T47D (cell line): Measurements from ENCODE around the gene GCN1.

Experiments used
- DNase-seq, 2 experiments: peaks; one replicate each; pipeline versions ENCODE4 v3.0.0 to v3.0.0-alpha.2; 2011 to 2012; ENCODE audit warnings: low read depth in 1 of 2, low spot score in 1 of 2
- JUND ChIP-seq: IDR thresholded peaks from 2 replicates; pipeline ENCODE4 v1.6.1; 2012; ENCODE audit warnings: low read depth
- in situ Hi-C: cut with HindIII; loops from 2 replicates; pipeline ENCODE4 v1.10.0; 2016; ENCODE audit warnings: low sequenced_read_pairs, low pct_unique_long_range_greater_than_20kb

The GCN1 gene

DNA sequence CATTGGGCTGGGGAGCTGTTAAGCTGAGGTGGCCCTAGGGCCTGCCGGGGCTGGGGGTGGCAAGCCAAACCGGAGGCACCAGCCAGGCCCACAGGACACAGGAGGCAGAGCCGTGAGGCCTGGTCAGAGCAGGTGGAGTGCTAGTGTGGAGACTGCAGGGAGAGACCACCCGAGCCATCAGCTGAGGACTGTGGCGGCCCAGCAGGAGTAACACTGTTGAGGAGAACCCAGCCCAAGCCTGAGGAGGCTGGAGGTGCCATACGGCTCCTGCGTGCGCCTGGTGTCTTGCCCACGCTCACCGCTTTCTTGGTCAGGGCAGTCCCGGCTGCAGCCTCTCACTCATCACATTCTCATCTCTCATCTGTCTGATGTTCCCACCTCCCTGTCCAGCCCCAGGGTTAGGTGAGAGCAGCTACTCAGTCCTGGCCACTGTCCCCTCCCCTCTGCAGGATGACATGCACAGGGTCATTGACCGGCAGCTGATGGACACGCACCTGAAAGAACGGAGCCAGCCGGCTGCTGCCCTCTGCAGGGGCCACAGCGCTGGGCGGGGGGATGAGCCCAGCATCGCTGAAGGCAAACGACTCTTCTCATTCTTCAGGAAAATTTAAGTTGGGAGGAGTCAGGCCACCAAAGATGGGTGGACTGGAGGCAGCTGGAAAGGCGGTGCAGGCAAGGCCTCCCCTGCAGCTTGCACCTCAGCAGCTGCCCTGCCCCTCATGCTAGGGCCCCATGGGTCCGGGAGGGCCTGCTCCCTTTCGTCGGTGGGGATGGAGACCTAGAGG lies 101.8 kb downstream of the GCN1 start:
- no peak for TF ChIP-seq JUND
- in situ Hi-C loops, result no loop called here
- DNase-seq, result no peak

DNA sequence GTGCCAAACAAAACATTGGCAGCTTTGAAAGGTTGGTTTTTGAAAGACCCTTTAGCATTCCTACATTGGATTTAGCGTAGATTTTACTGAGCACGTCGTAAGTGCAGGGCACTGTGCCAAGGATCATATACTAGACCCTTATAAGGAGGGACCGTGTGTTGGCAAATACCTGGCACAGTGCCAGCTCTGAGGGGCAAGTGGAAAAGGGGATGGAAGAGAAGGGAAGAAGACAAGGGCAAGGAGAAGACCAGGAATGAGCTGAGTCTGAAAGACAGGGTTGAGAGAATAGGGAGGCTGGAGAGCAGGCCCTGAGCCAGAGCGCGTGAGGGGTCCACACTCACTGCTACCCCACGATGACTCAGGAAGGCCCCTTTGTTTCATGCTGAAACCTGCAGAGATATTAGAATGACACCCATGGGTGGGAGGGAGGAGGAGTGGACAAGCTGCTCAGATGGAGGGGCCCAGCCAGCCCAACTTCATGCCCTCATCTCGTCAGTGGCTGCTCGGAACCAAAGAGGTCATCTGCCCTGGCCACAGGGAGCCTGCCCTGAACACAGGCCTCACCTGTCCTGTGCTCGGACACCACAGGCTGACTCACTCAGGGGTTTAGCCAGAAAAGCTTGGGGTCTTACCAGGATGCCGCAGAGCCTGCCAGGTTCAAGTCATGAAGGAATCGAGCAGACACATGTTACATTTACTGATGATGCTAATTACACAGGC lies 103.0 kb downstream of the GCN1 start:
- DNase-seq, result no peak
- in situ Hi-C loops, result no loop called here
- no peak for TF ChIP-seq JUND

GRCh38 chr12:120090626-120091295 lies 103.8 kb downstream of the GCN1 start:
- in situ Hi-C loops, result no loop called here
- DNase-seq, result no peak
- TF ChIP-seq JUND, result no peak

GRCh38 chr12:120090206-120090605 lies 104.3 kb downstream of the GCN1 start:
- no peak for DNase-seq
- no peak for TF ChIP-seq JUND
- in situ Hi-C loops, result no loop called here

DNA sequence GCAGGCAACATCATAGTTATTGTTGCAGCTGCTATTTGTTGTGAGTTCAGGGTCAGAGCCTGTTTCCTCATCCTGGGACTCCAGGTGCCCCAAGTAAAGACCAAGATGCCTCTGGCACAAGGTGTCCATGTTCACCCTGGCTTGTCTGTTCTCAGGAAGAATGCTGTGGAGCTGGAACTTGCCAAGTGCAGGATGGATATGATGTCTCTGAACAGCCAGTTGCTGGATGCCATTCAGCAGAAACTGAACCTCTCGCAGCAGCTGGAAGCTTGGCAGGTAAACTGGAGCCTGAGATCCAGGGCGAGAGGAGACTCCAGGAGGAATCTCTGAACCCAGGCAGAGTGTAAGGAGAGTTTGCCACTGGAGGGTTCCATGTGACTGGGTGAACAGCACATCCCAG lies 104.7 kb downstream of the GCN1 start:
- in situ Hi-C loops, result no loop called here
- no peak for DNase-seq
- TF ChIP-seq JUND, result no peak

- in situ Hi-C loops, result no loop called here
- TF ChIP-seq JUND, result no peak
- no peak for DNase-seq
Observed at GRCh38 chr12:120089105-120089504, 105.4 kb downstream of the GCN1 start.

DNA sequence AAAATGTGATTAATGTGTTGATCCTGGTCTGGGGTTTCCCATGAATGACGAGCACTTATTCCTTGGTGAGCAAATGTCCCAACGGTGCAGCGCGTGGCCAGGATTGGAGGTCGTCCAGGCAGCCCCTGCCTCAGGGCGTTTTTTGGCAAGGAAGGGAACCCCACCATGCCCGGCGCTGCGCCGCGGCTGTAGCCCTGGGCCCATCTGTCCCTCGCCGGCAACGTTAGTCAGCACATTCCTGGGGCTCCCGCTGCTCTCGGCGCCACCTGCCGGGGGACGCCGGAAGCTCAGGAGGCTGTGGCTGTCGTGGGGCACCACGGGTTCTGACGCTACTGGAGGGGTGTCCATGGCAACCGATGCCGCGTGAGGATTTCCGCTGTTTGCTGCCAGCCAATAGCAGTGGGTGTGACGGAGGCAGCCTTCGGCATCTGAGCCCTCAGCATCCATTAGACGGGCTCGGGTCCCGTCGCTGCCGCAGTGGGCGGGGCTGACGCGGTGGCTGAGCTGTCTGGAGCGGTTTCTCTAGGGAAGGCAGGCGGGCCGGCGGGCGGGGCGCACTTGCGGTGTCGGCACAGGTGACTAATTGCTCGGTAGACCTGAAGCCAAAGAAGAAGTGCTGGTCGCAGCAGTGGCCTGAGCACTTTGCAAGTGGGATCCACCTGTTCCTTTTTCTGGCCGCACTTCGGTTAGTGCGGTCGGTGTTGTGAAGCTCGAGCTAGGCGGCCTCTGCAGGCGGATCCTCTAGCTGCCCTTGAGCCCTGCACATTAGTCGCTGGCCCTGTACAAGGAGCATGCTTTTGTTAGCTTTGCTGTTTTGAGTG lies 107.5 kb downstream of the GCN1 start:
- peak; percentile 99 to 100 for DNase-seq
- no peak for TF ChIP-seq JUND
- in situ Hi-C loops, result no loop called here

DNA sequence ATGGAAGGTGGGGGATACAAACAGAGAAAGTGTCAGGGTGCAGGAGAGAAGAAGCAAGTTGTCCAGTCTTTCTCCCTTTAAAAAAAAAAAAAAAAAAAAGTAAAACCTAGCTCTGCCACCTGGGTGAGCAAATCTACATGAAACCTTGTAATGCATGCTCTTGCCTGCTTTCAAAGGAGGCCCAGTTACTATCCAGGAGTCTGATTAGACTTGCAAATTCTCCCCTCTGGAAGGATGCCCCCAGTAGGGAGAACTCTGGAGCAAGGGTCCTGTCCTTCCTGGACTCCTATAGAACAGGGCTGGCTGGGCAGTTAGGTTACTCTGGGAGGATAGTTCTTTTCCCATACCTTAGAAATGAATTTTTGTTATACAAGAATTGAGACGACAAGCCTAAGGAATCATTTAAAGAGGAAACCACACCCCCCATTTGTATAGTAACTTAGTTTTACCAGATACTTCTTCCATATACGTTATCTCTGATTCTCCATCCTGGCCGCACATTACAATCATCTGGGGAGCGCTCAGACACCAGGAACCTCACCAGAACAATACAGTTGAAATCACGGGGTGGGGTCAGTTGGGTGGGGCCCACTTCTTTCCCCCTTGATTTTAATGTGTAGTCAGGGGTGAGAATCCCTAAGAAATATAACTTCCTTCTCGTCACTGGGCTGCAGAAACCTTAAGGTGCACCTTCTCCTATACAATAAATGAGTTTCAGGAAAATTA lies 108.4 kb downstream of the GCN1 start:
- in situ Hi-C loops, result no loop called here
- DNase-seq, result no peak
- TF ChIP-seq JUND, result no peak

DNA sequence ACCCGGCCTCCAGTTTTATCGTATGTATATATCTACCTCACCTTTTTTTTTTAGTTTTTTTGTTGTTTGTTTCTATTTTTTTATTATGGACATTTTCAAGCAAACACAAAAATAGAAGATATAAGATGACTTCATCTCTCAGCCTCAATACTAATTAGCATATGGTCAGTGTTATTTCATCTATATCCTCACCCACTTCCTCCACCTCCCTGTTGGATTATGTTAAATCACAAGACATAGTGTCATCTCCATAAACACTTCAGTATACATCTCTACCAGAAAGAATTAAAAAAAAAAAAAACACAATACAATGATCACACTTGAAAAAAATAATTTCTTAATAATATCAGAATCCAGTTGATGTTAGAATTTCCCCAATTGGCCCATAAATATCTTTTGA lies 112.9 kb downstream of the GCN1 start:
- no peak for TF ChIP-seq JUND
- DNase-seq, result no peak
- in situ Hi-C loops, result no loop called here

- peak; percentile 54 to 86 for DNase-seq
- in situ Hi-C loops, result no loop called here
- no peak for TF ChIP-seq JUND
Observed at GRCh38 chr12:120079411-120080400, 114.8 kb downstream of the GCN1 start.

DNA sequence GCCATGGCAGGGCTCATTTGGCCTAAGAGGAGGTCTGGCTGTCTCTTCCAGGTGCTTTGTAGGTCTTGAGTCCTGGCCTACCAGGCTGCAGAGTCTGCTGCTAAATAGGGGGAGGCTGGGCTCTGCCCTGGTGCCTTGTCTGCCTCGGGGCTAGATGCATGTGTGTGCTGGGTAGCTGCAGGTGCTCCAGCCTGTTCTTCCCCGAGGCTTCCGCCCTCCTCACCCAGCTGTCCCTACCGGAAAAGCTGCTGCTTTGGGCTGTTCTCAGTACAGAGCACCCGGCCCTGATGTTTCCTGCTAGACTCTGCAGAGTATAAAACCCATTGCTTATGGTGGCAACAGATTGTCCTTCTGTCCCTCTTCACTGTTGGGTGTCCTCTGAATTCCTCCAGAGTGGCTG lies 115.6 kb downstream of the GCN1 start:
- in situ Hi-C loops, result no loop called here
- TF ChIP-seq JUND, result no peak
- DNase-seq, result peak in 1 of 2 experiments; percentile 45
